H1 (cell line): ENCODE measurements around the gene CFAP54. TPM values are rescaled to one million over a fixed set of nuclear protein-coding genes. Genes with fewer than 3 reads are reported as not detected.

Experiments
- CHD2 ChIP-seq: IDR thresholded peaks from 2 replicates; pipeline ENCODE4 v1.6.1; 2012; ENCODE audit warnings: low read length, improper control_type of control experiment
- EGR1 ChIP-seq: IDR thresholded peaks from 2 replicates; pipeline ENCODE4 v1.6.1; 2011; ENCODE audit warnings: low read depth, low read length, borderline replicate concordance
- TAF1 ChIP-seq: IDR thresholded peaks from 2 replicates; pipeline ENCODE4 v1.6.1; 2011; ENCODE audit warnings: mild to moderate bottlenecking, low read depth, low read length
- USF2 ChIP-seq: IDR thresholded peaks from 2 replicates; pipeline ENCODE4 v1.6.1; 2011; ENCODE audit warnings: low read length, improper control_type of control experiment
- polyA plus RNA-seq, 7 experiments: library from polyadenylated mRNA; depleted of rRNA in 3 of 7; stranded (reverse) in 5 of 7; unstranded in 2 of 7; fragments of >200 nt in 5 of 7; fragments of 200-250 nt in 2 of 7; gene quantifications; 1 replicate in 5 of 7; 2 replicates in 1 of 7; 4 replicates in 1 of 7; pipeline versions ENCODE4 v1.2.1 to v1.2.3, GENCODE V29; 2011 to 2013; ENCODE audit warnings: missing spikeins in 2 of 7, mixed read lengths in 2 of 7
- total RNA-seq: library from RNA; stranded (reverse); fragmentation: NEBNext Ultra II Directional; extraction: Animal tissue kit (Norgen Biotek cat#: 25700); gene quantifications from 2 replicates; pipeline ENCODE4 v1.2.1, GENCODE V29; 2021

The CFAP54 gene
- total and polyA plus RNA-seq, 2 of the 8 experiments (the other 6 are each of a cell fraction or from before 2014, with no cell fraction given), result 0.17 to 0.33 TPM

GRCh38 chr12:96786791-96787190 lies 297.4 kb downstream of the CFAP54 start (continued):
- no peak for TF ChIP-seq TAF1
- no peak for TF ChIP-seq USF2
- no peak for TF ChIP-seq EGR1
- TF ChIP-seq CHD2, result no peak
